AG04449 (cell line): ENCODE data around the gene DOCK11.

Source experiments
- CTCF ChIA-PET: fragments of 350-600 bp; formaldehyde crosslinking; extraction: SDS; loops from one replicate; lab custom pipeline; 2021; ENCODE audit warnings: antibody characterized with exemption; lab: Yijun Ruan, JAX
- POLR2A ChIA-PET: fragments of 400-600, 350-600 bp; formaldehyde crosslinking; extraction: SDS; loops from one replicate; lab custom pipeline; 2020; ENCODE audit warnings: antibody characterized with exemption, inconsistent platforms; lab: Yijun Ruan, JAX
- DNase-seq: peaks from one replicate; pipeline ENCODE4 v3.0.0-alpha.2; 2010; ENCODE audit warnings: low read depth, low spot score
- H3K4me3 ChIP-seq: 2 replicates; pipeline ENCODE4 v1.5.1; 2011; ENCODE audit warnings: low read depth, mild to moderate bottlenecking, control low read depth, low read length
- CTCF ChIP-seq: IDR thresholded peaks from one replicate; pipeline ENCODE4 v1.5.1; 2011; ENCODE audit warnings: mild to moderate bottlenecking, moderate library complexity, low read length, control low read depth, inconsistent platforms; ENCODE audit not compliant: insufficient read depth; ENCODE audit errors: missing control alignments

Gene DOCK11

GRCh38 chrX:118718737-118719136 is 223.1 kb downstream of the DOCK11 start:
- no peak for TF ChIP-seq CTCF
- ChIA-PET POLR2A (no interaction called here), CTCF (no interaction called here)
- DNase-seq, result no peak
- H3K4me3 ChIP-seq, result no peak overlapping the region

GRCh38 chrX:118720058-118720707 is 224.6 kb downstream of the DOCK11 start:
- ChIA-PET POLR2A (no interaction called here), CTCF (no interaction called here)
- TF ChIP-seq CTCF, result no peak
- no peak for DNase-seq
- H3K4me3 ChIP-seq, result no peak overlapping the region

- no peak for TF ChIP-seq CTCF
- ChIA-PET POLR2A (no interaction called here), CTCF (no interaction called here)
- DNase-seq, result no peak
- no peak overlapping the region for H3K4me3 ChIP-seq
Measured at GRCh38 chrX:118723376-118723775, 227.8 kb downstream of the DOCK11 start.

- CTCF ChIA-PET, result no interaction called here
- no peak overlapping the region for H3K4me3 ChIP-seq
- DNase-seq, result no peak
- POLR2A ChIA-PET, result no interaction called here
- TF ChIP-seq CTCF, result no peak
Measured at GRCh38 chrX:118724365-118724764, 228.8 kb downstream of the DOCK11 start.

- ChIA-PET CTCF (no interaction called here), POLR2A (no interaction called here)
- no peak for DNase-seq
- no peak overlapping the region for H3K4me3 ChIP-seq
- no peak for TF ChIP-seq CTCF
Measured at GRCh38 chrX:118724775-118725174, 229.2 kb downstream of the DOCK11 start.

- DNase-seq, result no peak
- ChIA-PET POLR2A (no interaction called here), CTCF (no interaction called here)
Measured at GRCh38 chrX:118726396-118726795, 230.8 kb downstream of the DOCK11 start.

More at GRCh38 chrX:118726396-118726795, 230.8 kb downstream of the DOCK11 start:
- no peak overlapping the region for H3K4me3 ChIP-seq
- no peak for TF ChIP-seq CTCF
